Keratinocyte (primary cell): ENCODE data around the gene GJA8. TPM values are rescaled to one million over a fixed set of nuclear protein-coding genes. Genes with fewer than 3 reads are reported as not detected.
"Not testable (repeated sequence)": the region's sequence is repeated elsewhere in the genome, so short reads cannot be mapped to it uniquely, and the experiment has no call there.

Experiments used
- DNase-seq: peaks from one replicate; pipeline ENCODE4 v3.0.0-alpha.2; 2011; ENCODE audit warnings: low read depth, missing footprints, low spot score
- FAIRE-seq: peaks from 2 replicates; lab custom pipeline; 2011; peaks lifted over from hg19 to GRCh38; lab: Jason Lieb, UNC
- H2AFZ ChIP-seq: 2 replicates; pipeline ENCODE4 v1.6.0; 2012; ENCODE audit warnings: low read length, control low read depth, inconsistent platforms; ENCODE audit not compliant: control insufficient read depth
- H3K27ac ChIP-seq: 2 replicates; pipeline ENCODE4 v1.5.1; 2011; ENCODE audit warnings: low read length; ENCODE audit not compliant: control insufficient read depth, insufficient read depth
- H3K27me3 ChIP-seq: 3 replicates; pipeline ENCODE4 v1.6.0; 2011; ENCODE audit warnings: low read length; ENCODE audit not compliant: control insufficient read depth, insufficient read depth; ENCODE audit errors: extremely low read depth
- H3K36me3 ChIP-seq, 2 experiments: 2 replicates in 1 of 2; 3 replicates in 1 of 2; pipeline ENCODE4 v1.5.1; 2011; ENCODE audit warnings: low read length in 2 of 2, mild to moderate bottlenecking in 1 of 2; ENCODE audit not compliant: control insufficient read depth in 2 of 2, insufficient read depth in 2 of 2; ENCODE audit errors: extremely low read depth in 1 of 2
- H3K4me1 ChIP-seq: 3 replicates; pipeline ENCODE4 v1.5.1; 2011; ENCODE audit warnings: low read length; ENCODE audit not compliant: control insufficient read depth, insufficient read depth; ENCODE audit errors: extremely low read depth
- H3K4me2 ChIP-seq: 3 replicates; pipeline ENCODE4 v1.6.0; 2011; ENCODE audit warnings: low read depth, low read length; ENCODE audit not compliant: control insufficient read depth, insufficient read depth; ENCODE audit errors: extremely low read depth
- H3K4me3 ChIP-seq, 3 experiments: fragments of 200-600 bp in 1 of 3; sonication (generic) in 1 of 3; 2 replicates in 2 of 3; 3 replicates in 1 of 3; pipeline ENCODE4 v1.5.1; 2011 to 2016; ENCODE audit warnings: low read length in 3 of 3, mild to moderate bottlenecking in 3 of 3, control low read depth in 2 of 3, inconsistent platforms in 1 of 3, low read depth in 1 of 3, mixed read lengths in 1 of 3, mixed run types in 1 of 3, moderate library complexity in 1 of 3; ENCODE audit not compliant: control insufficient read depth in 2 of 3, insufficient read depth in 2 of 3; ENCODE audit errors: extremely low read depth in 1 of 3
- H3K79me2 ChIP-seq: 2 replicates; pipeline ENCODE4 v1.6.0; 2012; ENCODE audit warnings: low read length; ENCODE audit not compliant: control insufficient read depth, insufficient read depth
- H3K9ac ChIP-seq: 3 replicates; pipeline ENCODE4 v1.6.0; 2011; ENCODE audit warnings: low read length; ENCODE audit not compliant: control insufficient read depth, insufficient read depth; ENCODE audit errors: extremely low read depth
- H3K9me1 ChIP-seq: 3 replicates; pipeline ENCODE4 v1.6.0; 2011; ENCODE audit warnings: low read length; ENCODE audit not compliant: control insufficient read depth, insufficient read depth; ENCODE audit errors: extremely low read depth
- H3K9me3 ChIP-seq: 2 replicates; pipeline ENCODE4 v1.5.1; 2012; ENCODE audit warnings: low read depth, low read length; ENCODE audit not compliant: control insufficient read depth
- H4K20me1 ChIP-seq: 3 replicates; pipeline ENCODE4 v1.6.0; 2011; ENCODE audit warnings: low read length; ENCODE audit not compliant: control insufficient read depth, insufficient read depth; ENCODE audit errors: extremely low read depth
- dilution Hi-C: fragments of 300-500 bp; cut with MboI; formaldehyde crosslinking; loops from one replicate; pipeline ENCODE4 v1.7.0; 2020; ENCODE audit warnings: low sequenced_read_pairs; ENCODE audit not compliant: extremely low pct_ligation_motif_present
- polyA plus RNA-seq, 5 experiments: library from polyadenylated mRNA; depleted of rRNA in 3 of 5; stranded (reverse) in 3 of 5; stranded (forward) in 1 of 5; unstranded in 1 of 5; fragments of >200 nt; gene quantifications; 1 replicate in 1 of 5; 2 replicates in 3 of 5; 3 replicates in 1 of 5; pipeline versions ENCODE4 v1.2.1 to v1.2.3, GENCODE V29; 2011 to 2012; ENCODE audit warnings: missing spikeins in 2 of 5, low read depth in 1 of 5, low replicate concordance in 1 of 5

GJA8 gene
- polyA plus RNA-seq, 1 donor (not counting 4 experiments of a cell fraction or from before 2014, with no cell fraction given): not detected

DNA sequence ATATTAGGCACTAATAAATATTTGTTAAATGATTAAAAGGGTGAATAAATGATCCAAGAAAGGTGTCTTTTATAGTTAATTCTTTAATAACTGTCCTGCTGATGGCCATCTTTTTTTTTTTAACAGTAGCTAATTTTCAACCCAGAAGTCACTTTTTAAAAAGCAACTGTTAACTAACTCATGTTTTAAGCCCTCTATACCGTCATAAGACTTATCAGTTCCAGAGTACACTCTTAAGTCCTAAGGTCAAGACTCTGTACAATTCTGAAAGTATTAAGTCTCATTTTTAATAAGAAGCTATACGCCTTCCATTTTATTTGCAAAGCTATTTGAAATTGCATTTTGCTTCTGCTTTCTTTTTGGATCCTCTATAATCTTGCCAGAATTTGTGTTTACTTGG lies 28.5 kb downstream of the GJA8 start:
- H3K4me1 ChIP-seq, H3K4me2 ChIP-seq, H3K4me3 ChIP-seq, dilution Hi-C loops, DNase-seq, H3K9ac ChIP-seq, H3K36me3 ChIP-seq, H2AFZ ChIP-seq, FAIRE-seq, H3K27ac ChIP-seq, H3K9me1 ChIP-seq, H3K9me3 ChIP-seq, H3K79me2 ChIP-seq, H3K27me3 ChIP-seq, H4K20me1 ChIP-seq: not testable (repeated sequence)

- H2AFZ ChIP-seq, H3K4me2 ChIP-seq, H3K9me3 ChIP-seq, dilution Hi-C loops, H3K9me1 ChIP-seq, FAIRE-seq, H3K27ac ChIP-seq, H3K4me1 ChIP-seq, H3K36me3 ChIP-seq, H4K20me1 ChIP-seq, H3K4me3 ChIP-seq, H3K27me3 ChIP-seq, H3K79me2 ChIP-seq, DNase-seq, H3K9ac ChIP-seq: not testable (repeated sequence)
Measured at GRCh38 chr1:147935296-147935695, 32.7 kb downstream of the GJA8 start.

DNA sequence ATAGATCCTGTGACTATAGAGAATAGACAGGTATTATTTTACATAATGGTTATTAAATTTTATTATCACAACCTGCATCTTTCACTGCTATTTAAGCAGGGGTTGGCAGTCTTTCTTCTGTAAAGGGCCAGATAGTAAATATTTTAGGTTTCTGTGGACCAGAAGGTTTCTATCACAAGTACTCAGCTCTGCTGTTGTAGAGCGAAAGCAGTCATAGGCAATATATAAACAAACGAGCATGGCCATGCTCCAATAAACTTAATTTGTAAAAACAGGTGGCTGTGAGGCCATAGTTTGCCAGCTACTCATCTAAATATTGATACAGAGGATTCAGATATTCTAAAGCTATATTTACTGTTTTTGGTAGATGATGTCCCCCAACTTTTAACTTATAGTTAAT lies 37.9 kb downstream of the GJA8 start:
- dilution Hi-C loops: not testable (repeated sequence)

GRCh38 chr1:147942563-147942962 lies 40.0 kb downstream of the GJA8 start:
- DNase-seq, H3K9me1 ChIP-seq, H4K20me1 ChIP-seq, H3K36me3 ChIP-seq, H3K79me2 ChIP-seq, H2AFZ ChIP-seq, H3K27me3 ChIP-seq, H3K9me3 ChIP-seq, H3K4me1 ChIP-seq, FAIRE-seq, H3K9ac ChIP-seq, H3K27ac ChIP-seq, H3K4me3 ChIP-seq, dilution Hi-C loops, H3K4me2 ChIP-seq: not testable (repeated sequence)

More for the DNA sequence above, 37.9 kb downstream of the GJA8 start:
- H3K4me2 ChIP-seq, H3K9me1 ChIP-seq, H3K36me3 ChIP-seq, H4K20me1 ChIP-seq, H3K9me3 ChIP-seq, H2AFZ ChIP-seq, H3K4me1 ChIP-seq, H3K4me3 ChIP-seq, H3K79me2 ChIP-seq, DNase-seq, H3K9ac ChIP-seq, H3K27ac ChIP-seq, FAIRE-seq, H3K27me3 ChIP-seq: not testable (repeated sequence)

- H4K20me1 ChIP-seq, H3K4me3 ChIP-seq, DNase-seq, H3K4me1 ChIP-seq, H3K27ac ChIP-seq, H3K9me1 ChIP-seq, FAIRE-seq, dilution Hi-C loops, H3K9me3 ChIP-seq, H3K79me2 ChIP-seq, H3K27me3 ChIP-seq, H3K36me3 ChIP-seq, H3K4me2 ChIP-seq, H3K9ac ChIP-seq, H2AFZ ChIP-seq: not testable (repeated sequence)
Measured at GRCh38 chr1:147949517-147949916, 46.9 kb downstream of the GJA8 start.
